HL-60 (cell line): ENCODE results near the gene SLC6A18.

Source experiments
- GABPA ChIP-seq: IDR thresholded peaks from 2 replicates; pipeline ENCODE4 v1.6.1; 2012; ENCODE audit warnings: low read depth
- POLR2AphosphoS5 ChIP-seq: IDR thresholded peaks from 2 replicates; pipeline ENCODE4 v1.6.1; 2012; ENCODE audit warnings: low read depth
- SPI1 ChIP-seq: IDR thresholded peaks from 2 replicates; pipeline ENCODE4 v1.6.1; 2012; ENCODE audit warnings: low read depth, mild to moderate bottlenecking, borderline replicate concordance
- TF ChIP-seq, protein P1 (sequence below): IDR thresholded peaks from one replicate; pipeline ENCODE4 v1.5.1; 2011; ENCODE audit warnings: low read length, control low read depth, inconsistent platforms; ENCODE audit not compliant: insufficient read depth
- TF ChIP-seq, protein P2 (sequence below): IDR thresholded peaks from 2 replicates; pipeline ENCODE4 v1.6.1; 2012; ENCODE audit warnings: low read depth; ENCODE audit not compliant: insufficient replicate concordance

DNA sequence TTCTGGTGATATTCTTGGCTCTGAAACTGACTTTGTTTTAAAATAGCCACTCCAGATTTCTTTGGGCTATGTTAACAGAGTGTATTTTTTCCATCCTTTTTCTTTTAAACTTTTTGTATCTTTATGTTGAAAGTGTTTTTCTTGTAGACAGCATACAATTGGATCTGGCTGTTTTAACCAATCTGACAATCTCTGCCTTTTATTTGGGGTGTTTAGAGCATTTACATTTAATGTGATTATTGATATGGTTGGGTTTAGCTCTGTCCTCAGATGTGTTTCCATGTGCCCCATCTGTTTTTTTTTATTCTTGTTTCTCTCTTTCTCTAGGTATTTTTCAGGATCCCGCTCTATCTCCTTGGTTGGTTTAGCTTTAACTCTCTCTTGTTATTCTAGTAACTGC lies 10.7 kb downstream of the SLC6A18 start:
- TF ChIP-seq POLR2AphosphoS5: no peak
- no peak for TF ChIP-seq GABPA
- TF ChIP-seq, protein P1, sequence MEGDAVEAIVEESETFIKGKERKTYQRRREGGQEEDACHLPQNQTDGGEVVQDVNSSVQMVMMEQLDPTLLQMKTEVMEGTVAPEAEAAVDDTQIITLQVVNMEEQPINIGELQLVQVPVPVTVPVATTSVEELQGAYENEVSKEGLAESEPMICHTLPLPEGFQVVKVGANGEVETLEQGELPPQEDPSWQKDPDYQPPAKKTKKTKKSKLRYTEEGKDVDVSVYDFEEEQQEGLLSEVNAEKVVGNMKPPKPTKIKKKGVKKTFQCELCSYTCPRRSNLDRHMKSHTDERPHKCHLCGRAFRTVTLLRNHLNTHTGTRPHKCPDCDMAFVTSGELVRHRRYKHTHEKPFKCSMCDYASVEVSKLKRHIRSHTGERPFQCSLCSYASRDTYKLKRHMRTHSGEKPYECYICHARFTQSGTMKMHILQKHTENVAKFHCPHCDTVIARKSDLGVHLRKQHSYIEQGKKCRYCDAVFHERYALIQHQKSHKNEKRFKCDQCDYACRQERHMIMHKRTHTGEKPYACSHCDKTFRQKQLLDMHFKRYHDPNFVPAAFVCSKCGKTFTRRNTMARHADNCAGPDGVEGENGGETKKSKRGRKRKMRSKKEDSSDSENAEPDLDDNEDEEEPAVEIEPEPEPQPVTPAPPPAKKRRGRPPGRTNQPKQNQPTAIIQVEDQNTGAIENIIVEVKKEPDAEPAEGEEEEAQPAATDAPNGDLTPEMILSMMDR: no peak
- no peak for TF ChIP-seq SPI1
- TF ChIP-seq, protein P2, sequence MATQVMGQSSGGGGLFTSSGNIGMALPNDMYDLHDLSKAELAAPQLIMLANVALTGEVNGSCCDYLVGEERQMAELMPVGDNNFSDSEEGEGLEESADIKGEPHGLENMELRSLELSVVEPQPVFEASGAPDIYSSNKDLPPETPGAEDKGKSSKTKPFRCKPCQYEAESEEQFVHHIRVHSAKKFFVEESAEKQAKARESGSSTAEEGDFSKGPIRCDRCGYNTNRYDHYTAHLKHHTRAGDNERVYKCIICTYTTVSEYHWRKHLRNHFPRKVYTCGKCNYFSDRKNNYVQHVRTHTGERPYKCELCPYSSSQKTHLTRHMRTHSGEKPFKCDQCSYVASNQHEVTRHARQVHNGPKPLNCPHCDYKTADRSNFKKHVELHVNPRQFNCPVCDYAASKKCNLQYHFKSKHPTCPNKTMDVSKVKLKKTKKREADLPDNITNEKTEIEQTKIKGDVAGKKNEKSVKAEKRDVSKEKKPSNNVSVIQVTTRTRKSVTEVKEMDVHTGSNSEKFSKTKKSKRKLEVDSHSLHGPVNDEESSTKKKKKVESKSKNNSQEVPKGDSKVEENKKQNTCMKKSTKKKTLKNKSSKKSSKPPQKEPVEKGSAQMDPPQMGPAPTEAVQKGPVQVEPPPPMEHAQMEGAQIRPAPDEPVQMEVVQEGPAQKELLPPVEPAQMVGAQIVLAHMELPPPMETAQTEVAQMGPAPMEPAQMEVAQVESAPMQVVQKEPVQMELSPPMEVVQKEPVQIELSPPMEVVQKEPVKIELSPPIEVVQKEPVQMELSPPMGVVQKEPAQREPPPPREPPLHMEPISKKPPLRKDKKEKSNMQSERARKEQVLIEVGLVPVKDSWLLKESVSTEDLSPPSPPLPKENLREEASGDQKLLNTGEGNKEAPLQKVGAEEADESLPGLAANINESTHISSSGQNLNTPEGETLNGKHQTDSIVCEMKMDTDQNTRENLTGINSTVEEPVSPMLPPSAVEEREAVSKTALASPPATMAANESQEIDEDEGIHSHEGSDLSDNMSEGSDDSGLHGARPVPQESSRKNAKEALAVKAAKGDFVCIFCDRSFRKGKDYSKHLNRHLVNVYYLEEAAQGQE: no peak
